Pons (tissue), 1 donor: ENCODE results near the gene STK11IP.

ENCODE experiments used
- DNase-seq: peaks from one replicate; pipeline ENCODE4 v3.0.0-alpha.2; 2016; ENCODE audit warnings: low spot score

STK11IP gene

DNA sequence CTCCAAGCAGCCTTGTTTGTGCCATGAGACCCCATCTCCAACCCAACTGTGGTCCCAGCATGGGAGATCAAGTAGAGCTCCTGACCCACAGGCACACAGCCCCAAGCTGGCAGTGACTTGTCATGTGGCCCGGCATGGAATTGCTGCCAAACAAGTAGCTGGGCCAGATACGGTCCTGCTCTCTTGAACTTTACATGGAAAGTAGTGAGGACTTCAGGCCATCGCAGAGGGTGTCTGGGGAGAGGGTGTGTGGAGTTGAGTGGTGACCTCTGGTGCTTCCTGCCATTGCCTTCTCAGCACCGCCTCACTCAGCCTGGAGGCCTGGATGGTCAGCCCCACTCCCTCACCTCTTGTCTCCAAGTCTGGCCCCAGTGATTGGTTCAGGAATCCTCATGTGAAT is 18.9 kb downstream of the STK11IP start:
- DNase-seq, result no peak

- DNase-seq, result no peak
These were observed 21.1 kb downstream of the STK11IP start for GRCh38 chr2:219618733-219619122.

DNA sequence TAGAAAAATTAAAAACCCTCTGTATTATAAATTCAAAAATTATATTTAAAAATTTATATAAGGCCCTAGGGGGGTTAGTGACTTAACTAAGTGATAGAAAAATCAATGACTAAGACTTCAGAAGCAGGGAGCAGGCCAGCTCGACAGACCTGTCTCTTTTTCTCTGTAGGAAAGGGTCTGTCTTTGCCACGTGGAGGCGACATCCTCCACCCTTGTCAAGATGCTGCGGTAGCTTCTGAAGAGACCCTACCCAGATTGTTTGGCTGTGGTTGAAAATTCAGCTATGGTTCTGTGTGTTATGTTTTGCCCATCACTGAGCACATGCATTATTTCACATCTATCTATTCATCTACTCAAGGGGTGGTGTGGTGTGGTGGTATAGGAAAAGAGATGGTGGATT is 21.6 kb downstream of the STK11IP start:
- DNase-seq, result no peak

DNA sequence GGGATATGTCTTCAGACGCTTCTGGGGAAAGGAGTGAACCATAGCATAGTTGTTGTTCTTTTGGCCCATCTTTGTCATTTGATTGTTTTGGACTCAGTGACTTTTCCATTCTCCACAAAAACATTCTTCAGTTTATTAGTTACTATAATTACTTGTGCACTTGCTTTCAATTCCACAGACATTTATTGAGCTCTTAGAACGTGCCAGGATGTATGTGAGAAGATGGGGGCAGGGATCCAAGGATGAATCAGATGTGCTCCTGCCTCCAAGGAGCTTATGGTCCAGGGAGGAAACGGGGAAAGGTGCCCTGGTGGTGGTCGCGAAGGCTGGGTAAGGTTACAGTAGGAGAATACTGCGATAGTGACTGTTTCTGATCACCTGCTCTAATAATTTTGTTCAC is 22.9 kb downstream of the STK11IP start:
- DNase-seq, result no peak

DNA sequence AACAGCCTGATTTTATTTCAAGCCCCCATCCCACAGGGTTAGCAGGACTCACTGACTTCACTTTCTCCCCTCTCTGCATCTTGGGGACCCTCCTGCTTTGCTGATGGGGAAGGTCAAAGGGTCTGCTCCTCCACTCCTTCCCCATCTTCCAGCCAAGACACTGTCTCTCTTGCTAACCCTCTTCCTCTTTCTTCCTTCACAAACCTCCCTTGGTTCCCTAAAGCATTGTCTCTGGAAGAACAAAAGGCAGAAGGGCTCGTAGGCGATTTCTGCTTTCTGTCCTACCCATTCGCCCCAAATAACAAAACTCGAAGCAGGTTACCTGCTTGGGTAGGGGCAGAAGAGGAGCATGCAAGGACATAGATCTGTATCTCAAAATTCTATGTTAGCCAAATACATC is 24.3 kb downstream of the STK11IP start:
- no peak for DNase-seq

DNA sequence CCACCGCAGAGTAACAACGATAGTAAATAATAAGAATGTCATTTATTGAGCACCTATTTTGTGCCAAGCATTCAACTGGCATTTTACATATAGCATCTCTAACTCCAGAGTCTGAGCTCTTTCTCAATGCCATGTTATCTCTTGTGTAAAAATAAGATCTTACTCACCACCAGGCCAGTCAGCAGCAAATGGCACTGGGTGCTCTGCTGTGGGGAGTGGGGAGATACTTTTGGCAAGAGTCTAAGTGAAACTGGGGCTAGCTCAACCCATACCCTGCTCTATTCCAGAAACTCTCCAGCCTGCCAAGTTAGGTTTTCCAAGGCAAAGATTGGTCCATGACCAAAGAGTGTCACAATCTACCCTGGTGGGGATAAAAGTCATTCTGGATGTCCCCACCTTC is 24.8 kb downstream of the STK11IP start:
- no peak for DNase-seq

GRCh38 chr2:219624565-219624964 is 26.9 kb downstream of the STK11IP start:
- DNase-seq, result no peak

DNA sequence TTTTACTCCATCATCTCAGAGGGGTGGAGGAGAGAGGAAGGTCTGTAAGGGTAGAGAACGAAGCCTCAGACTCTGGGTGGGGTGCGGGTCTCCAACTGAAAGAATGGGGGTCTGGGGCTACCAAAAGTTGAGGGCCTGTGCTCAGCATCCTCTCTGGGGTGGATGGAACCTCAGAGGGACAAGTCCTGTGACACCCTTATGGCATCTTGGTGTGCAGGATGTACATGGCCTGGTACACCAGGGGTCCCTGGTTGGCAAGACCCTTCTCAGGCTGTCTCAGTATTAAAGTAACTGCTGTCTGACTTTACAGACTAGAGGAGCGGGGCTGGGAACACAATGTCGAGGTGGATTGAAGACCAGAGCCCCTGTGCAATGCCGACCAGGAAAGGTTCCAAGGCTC is 27.5 kb downstream of the STK11IP start:
- no peak for DNase-seq

DNA sequence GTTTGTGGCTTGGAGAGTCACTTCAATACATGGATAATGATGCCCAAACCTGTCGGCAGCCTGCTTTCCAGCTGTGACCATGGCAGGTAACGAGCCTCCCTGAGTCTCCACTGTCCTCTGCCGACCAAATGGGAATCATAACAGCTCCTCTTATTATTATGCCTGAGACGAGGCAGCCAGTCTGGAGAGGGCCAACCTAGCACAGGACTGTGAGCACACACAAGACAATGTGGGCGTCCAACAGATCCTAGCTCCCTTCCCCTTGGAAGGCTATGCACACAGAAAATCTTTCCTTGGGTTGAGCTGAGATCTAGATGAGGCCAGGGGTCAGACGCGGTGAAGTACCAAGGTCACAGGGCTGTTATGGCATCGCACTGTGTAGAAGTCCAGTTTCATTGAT is 28.9 kb downstream of the STK11IP start:
- DNase-seq, result no peak

GRCh38 chr2:219627103-219628100 is 29.7 kb downstream of the STK11IP start, which contains the start of gene SLC4A3:
Gene SLC4A3, plus strand, starts transcription at chr2:219627630. Its CDS starts 363 bp downstream, at chr2:219627993.
- no peak for DNase-seq

DNA sequence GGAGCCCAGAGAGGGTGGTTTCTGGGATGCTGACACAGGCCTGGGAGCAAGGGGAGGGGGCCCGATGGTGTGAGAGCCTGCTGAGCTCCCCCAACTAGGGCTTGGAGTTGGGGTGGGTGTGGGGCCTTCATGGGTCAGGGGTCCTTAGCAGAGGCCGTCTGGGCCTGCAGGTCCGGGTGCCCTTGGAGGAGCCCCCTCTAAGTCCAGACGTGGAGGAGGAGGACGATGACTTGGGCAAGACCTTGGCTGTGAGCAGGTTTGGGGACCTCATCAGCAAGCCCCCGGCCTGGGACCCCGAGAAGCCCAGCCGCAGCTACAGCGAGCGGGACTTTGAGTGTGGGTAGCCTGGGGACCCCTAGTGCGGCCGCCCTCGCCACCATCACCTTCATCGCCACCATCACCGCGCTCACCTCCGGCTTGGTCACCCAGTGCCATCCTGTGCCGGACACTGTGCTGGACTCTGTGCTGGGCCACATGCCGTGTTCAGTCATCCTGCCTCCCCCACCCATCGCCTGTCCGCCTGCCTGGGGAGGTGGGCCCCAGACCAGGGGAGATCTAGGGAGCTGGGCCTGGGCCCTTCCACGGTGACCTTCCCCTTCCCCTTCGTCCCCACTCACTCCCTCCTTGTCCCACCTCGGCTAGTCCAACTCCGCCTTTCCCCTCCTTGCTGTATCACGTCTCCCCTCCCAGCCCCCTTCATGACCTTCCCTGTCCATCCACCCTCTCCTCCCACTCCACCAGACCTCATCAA is 30.8 kb downstream of the STK11IP start:
- no peak for DNase-seq

DNA sequence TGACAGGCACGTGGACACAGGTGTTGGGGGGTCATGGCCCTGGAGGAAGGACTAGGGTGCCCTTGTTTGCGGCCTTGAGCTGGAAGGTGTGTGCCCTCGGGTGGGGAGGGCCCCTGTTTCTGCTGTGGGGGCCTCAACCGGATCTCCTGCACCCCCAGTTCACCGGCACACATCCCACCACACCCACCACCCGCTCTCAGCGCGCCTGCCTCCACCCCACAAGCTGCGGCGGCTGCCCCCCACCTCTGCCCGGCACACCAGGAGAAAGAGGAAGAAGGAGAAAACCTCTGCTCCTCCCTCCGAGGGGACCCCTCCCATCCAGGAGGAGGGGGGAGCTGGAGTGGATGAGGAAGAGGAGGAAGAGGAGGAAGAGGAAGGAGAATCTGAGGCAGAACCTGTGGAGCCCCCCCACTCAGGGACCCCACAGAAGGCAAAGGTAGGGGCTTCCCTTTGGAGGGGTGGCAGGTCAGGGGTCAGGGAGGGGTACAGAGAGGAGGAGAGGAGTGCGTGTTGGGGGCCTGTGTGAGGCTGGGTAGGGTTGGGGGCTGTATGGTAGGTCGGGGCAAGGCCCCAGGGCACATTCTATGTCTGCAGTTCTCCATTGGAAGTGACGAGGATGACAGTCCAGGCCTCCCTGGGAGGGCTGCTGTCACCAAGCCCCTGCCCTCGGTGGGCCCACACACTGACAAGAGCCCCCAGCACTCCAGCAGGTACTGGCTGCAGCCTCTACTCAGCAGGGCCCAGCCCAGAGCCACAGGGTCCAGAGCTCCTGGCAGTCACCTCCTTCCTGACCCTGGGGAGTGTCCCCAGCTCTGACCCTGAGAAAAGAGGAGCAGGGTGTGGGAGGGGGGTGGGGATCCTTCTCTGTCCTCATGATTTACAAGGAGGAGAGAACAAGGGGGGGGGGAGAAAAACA is 31.6 kb downstream of the STK11IP start:
- no peak for DNase-seq

GRCh38 chr2:219629976-219630695 is 32.5 kb downstream of the STK11IP start:
- DNase-seq, result no peak

DNA sequence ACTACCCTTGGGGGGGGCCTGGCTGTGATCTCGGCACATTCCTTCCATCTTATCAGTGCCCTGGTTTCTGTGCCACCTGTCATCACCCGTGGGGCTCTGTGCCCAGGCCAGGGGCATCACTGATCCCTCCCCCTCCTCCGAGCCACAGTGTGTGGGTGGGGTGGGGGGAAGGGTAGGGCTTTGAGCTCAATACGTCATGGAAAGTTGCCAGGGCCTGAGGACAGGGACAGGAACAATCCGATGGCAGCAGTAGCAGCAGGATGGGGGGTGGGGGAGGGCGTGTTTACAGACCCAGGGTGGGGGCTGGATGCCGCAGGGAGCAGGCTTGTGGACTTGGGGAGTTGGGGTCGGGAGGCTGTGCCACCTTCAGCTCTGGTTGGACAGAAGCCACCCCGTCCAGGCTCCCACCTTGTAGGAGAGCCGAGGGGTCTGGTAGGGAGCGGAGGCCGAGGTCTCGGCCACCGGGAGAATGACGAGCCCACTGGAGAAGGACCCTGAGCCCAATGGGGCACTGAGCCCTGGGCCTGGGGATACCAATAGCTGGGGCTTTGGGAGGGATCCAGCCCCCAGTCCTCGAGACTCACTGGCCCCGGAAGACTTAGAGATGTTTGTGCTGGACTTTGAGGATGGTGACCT is 33.2 kb downstream of the STK11IP start:
- no peak for DNase-seq

DNA sequence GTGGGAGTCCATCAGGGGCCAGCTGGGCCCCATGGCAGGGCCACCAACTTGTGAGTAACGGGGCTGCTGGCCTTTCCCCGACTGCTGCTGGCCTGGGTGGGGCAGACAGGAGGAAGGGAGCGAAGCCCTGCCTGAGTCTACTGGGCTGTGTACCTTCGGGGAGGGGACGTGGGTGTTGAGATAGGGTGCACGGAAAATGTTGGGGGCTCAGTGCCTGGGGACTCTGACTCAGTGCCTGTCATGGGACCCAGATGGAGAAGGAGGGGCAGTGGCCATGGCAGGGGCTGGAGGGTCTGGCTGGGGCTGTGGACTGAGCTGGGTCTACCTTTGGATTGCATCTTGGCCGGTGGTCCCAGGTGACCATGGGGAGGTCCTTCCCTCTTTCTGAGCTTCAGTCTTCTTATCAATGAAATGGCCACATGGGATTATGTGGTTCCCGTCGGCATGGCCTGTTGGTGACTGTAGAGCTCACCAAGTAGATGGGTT is 33.8 kb downstream of the STK11IP start:
- DNase-seq, result no peak

GRCh38 chr2:219631904-219632759 is 34.5 kb downstream of the STK11IP start:
- DNase-seq, result no peak

DNA sequence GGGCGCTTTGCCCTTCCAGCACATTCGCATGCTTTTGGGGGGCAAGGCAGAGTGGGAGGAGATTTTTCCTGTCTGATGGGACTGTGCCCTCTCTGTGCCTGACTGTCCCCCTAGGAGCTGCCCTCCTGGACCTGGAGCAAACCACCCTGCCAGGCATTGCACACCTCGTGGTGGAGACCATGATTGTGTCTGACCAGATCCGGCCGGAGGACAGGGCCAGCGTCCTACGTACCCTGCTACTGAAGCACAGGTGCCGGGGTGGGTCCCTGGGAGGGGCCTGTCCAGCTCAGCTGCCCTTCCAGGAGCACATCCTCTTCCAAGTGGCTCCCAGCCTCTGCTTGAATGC is 35.1 kb downstream of the STK11IP start:
- no peak for DNase-seq

DNA sequence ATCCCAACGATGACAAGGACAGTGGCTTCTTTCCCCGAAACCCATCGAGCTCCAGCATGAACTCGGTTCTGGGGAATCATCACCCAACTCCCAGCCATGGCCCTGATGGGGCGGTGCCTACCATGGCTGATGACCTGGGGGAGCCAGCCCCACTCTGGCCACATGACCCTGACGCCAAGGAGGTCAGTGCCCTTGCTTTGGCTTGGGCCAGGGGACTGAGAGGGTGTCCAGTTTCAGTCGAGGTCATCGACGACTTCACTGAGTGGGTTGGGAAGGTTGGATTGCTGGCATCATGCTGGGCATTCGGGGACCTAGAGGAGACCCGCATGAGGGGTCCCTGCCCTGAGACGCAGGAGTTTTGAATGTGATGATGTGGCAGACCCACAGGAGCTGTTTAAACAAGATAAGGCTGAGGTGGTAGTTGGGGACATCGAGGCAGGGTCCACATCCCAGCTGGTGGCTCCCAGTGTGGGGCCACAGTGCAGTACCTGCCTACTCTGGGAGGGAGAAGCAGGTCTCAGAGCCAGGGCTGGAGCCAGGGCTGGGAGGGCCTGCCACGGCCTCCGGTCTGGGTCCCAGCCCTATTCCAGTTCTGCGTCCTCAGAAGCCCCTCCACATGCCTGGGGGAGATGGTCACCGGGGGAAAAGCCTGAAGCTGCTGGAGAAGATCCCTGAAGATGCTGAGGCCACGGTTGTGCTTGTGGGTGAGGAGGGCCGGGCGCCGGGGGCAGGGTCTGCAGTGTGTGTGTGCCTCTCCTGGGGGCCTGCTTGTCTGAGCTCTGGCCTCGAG is 35.8 kb downstream of the STK11IP start:
- DNase-seq, result no peak
